Measurements from ENCODE around the gene NKIRAS1. TPM values are rescaled to one million over a fixed set of nuclear protein-coding genes. Genes with fewer than 3 reads are reported as not detected.

NKIRAS1 gene
- total RNA-seq, 3 donors from 2014 or later (not counting 1 experiment from before 2014, with no cell fraction given), result 2.2 to 3.3 (median 2.8) TPM

GRCh38 chr3:23941440-23941839 lies 24.6 kb upstream of the NKIRAS1 start:
- Mint-ChIP-seq H3K4me1 (peaks cover 7 to 12% of the 10 kb centered on the region in 2 donors), H3K4me3 (no peak overlapping the region), H3K36me3 (no peaks in the 10 kb centered on the region), H3K9me3 (no peaks in the 10 kb centered on the region), H3K27ac (no peak overlapping the region), H3K27me3 (ENCODE audit: low read depth in 2 of 2) (peaks cover 5 to 11% of the 10 kb centered on the region in 2 donors)
- Histone ChIP-seq H3K9me3 (ENCODE audit: control insufficient read depth, insufficient read depth, low read length) (no peaks in the 10 kb centered on the region), H3K27me3 (ENCODE audit: control insufficient read depth, insufficient read depth, low read length) (no peaks in the 10 kb centered on the region), H3K27ac (ENCODE audit: low read length) (no peak overlapping the region), H3K36me3 (ENCODE audit: control insufficient read depth, insufficient read depth, low read length) (no peaks in the 10 kb centered on the region), H3K4me1 (ENCODE audit: control insufficient read depth, insufficient read depth, low read length) (peaks cover 10% of the 10 kb centered on the region), H3K4me3 (ENCODE audit: low read length) (no peak overlapping the region)
- no peak for DNase-seq
- ATAC-seq, result no peak
- WGBS (ENCODE audit: insufficient coverage), result 97% methylated on average over 4 of the region's 4 CpGs
- TF ChIP-seq CTCF (IDR thresholded peaks at IDR 0.05), result no peak
- intact Hi-C loops (cut with micrococcal nuclease), result loop anchor here (10.0 kb wide), 1 partner anchor 137 kb away; the partner anchor contains the start of gene UBE2E1

DNA sequence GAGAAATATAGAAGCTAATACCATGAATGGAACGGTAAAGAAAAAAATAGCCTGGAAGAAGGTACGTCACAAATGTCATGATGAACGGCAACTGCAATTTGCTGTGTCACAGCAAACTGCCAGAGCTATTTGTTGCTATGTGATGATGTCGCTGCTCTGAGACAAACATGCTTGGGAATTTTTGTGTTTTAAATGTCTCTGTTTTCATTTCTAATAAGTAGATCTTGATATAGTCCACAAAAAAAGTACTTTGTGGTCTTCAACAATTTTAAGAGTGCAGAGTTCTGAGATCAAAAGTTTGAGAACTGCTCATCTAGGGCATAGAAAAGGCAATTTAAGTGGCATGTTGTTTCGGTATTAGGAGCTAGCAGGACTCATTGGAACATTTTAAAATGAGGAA lies 24.0 kb upstream of the NKIRAS1 start:
- 80% methylated on average over 4 of the region's 5 CpGs for WGBS (ENCODE audit: insufficient coverage)
- no peaks in the 10 kb centered on the region for H3K36me3 Mint-ChIP-seq
- peaks cover 5 to 11% of the 10 kb centered on the region in 2 donors for H3K27me3 Mint-ChIP-seq (ENCODE audit: low read depth in 2 of 2)
- Histone ChIP-seq H3K27me3 (ENCODE audit: control insufficient read depth, insufficient read depth, low read length) (no peaks in the 10 kb centered on the region), H3K27ac (ENCODE audit: low read length) (no peak overlapping the region), H3K4me1 (ENCODE audit: control insufficient read depth, insufficient read depth, low read length) (peaks cover 7% of the 10 kb centered on the region), H3K36me3 (ENCODE audit: control insufficient read depth, insufficient read depth, low read length) (no peaks in the 10 kb centered on the region), H3K9me3 (ENCODE audit: control insufficient read depth, insufficient read depth, low read length) (no peaks in the 10 kb centered on the region), H3K4me3 (ENCODE audit: low read length) (no peak overlapping the region)
- H3K9me3 Mint-ChIP-seq, result no peaks in the 10 kb centered on the region
- ATAC-seq, result no peak
- H3K4me1 Mint-ChIP-seq, result peaks cover 7 to 12% of the 10 kb centered on the region in 2 donors
- H3K4me3 Mint-ChIP-seq, result no peak overlapping the region
- DNase-seq, result no peak
- no peak overlapping the region for H3K27ac Mint-ChIP-seq
- no peak for TF ChIP-seq CTCF (IDR thresholded peaks at IDR 0.05)
- intact Hi-C loops (cut with micrococcal nuclease), result loop anchor here (10.0 kb wide), 1 partner anchor 136 kb away; the partner anchor contains the start of gene UBE2E1

GRCh38 chr3:23938688-23939087 lies 21.9 kb upstream of the NKIRAS1 start:
- TF ChIP-seq CTCF (IDR thresholded peaks at IDR 0.05), result no peak
- H3K4me3 Mint-ChIP-seq, result no peak overlapping the region
- no peak for ATAC-seq
- Histone ChIP-seq H3K4me3 (ENCODE audit: low read length) (no peak overlapping the region), H3K9me3 (ENCODE audit: control insufficient read depth, insufficient read depth, low read length) (no peaks in the 10 kb centered on the region), H3K36me3 (ENCODE audit: control insufficient read depth, insufficient read depth, low read length) (no peaks in the 10 kb centered on the region), H3K27me3 (ENCODE audit: control insufficient read depth, insufficient read depth, low read length) (no peaks in the 10 kb centered on the region), H3K4me1 (ENCODE audit: control insufficient read depth, insufficient read depth, low read length) (no peaks in the 10 kb centered on the region), H3K27ac (ENCODE audit: low read length) (no peak overlapping the region)
- intact Hi-C loops (cut with micrococcal nuclease), result no loop called here
- no peak overlapping the region for H3K27ac Mint-ChIP-seq
- no peaks in the 10 kb centered on the region for H3K36me3 Mint-ChIP-seq
- H3K9me3 Mint-ChIP-seq, result no peaks in the 10 kb centered on the region
- peaks cover 0 to under 1% of the 10 kb centered on the region in 2 donors for H3K4me1 Mint-ChIP-seq
- no peak for DNase-seq
- H3K27me3 Mint-ChIP-seq (ENCODE audit: low read depth in 2 of 2), result peaks cover 5 to 11% of the 10 kb centered on the region in 2 donors

DNA sequence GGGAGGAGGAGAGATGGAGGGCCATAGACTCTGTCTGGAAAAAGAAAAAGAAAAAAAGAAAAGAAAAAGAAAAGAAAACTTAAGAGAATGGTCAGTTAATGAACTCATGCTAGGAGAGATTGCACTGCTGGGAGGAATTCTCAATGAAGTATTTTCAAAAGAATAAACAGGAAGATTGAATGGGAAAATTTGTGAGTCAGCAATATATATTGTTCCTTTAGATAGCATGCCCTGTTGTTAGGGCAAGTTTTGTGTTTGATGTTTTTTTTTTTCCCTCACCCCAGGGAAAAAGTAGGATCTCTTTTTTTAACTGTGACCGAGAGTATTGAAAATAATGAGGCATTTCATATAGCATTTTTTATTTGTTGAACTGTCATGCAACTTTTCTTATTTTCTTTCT lies 20.5 kb upstream of the NKIRAS1 start:
- WGBS (ENCODE audit: insufficient coverage), result no CpG with 5 or more reads among the region's 1 CpG
- Histone ChIP-seq H3K4me1 (ENCODE audit: control insufficient read depth, insufficient read depth, low read length) (no peaks in the 10 kb centered on the region), H3K36me3 (ENCODE audit: control insufficient read depth, insufficient read depth, low read length) (no peaks in the 10 kb centered on the region), H3K27ac (ENCODE audit: low read length) (no peak overlapping the region), H3K9me3 (ENCODE audit: control insufficient read depth, insufficient read depth, low read length) (no peaks in the 10 kb centered on the region), H3K27me3 (ENCODE audit: control insufficient read depth, insufficient read depth, low read length) (no peaks in the 10 kb centered on the region), H3K4me3 (ENCODE audit: low read length) (no peak overlapping the region)
- no peak for DNase-seq
- intact Hi-C loops (cut with micrococcal nuclease), result no loop called here
- no peak for ATAC-seq
- H3K9me3 Mint-ChIP-seq, result no peaks in the 10 kb centered on the region
- H3K27me3 Mint-ChIP-seq (ENCODE audit: low read depth in 2 of 2), result peaks cover 5 to 11% of the 10 kb centered on the region in 2 donors
- H3K4me3 Mint-ChIP-seq, result no peak overlapping the region
- H3K4me1 Mint-ChIP-seq, result no peaks in the 10 kb centered on the region
- no peak overlapping the region for H3K27ac Mint-ChIP-seq
- no peak for TF ChIP-seq CTCF (IDR thresholded peaks at IDR 0.05)
- no peaks in the 10 kb centered on the region for H3K36me3 Mint-ChIP-seq
